Anterior cingulate cortex (tissue), 58 donors: ENCODE data around the gene TNFRSF8.
A peak's percentile ranks its signal among the peaks of the same experiment; 100 is the strongest.

Experiments
- DNase-seq, 58 donors: peaks; one replicate each; lab custom pipeline; 2025; lab: John Stamatoyannopoulos, UW

The TNFRSF8 gene

DNA sequence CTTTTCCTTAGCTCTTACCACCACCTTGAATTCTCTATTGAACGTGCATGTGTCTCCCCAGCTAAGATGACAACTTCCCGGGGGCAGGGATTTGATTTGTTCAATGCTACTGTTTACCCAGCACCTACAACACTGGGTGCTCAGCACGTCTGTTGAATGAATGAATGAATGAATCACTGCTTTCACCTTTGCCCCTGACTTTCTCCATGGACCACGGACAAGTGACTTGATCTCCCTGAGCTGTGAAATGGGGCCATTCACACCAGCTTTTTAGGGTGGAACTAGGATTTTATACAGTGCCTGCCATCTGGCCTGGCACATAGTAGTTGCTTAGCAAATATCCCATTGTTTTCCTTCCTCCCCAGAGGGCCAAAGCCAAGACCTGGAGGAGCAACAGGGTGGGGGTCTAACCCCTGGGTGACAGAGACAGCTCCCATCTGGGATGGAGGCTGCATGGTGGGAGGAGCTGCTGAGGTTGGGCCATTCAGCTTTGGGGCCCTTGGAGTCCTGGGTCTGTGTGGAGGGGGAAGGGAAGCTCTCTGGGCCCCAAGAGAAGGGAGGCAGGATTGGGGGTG is 119.4 kb downstream of the TNFRSF8 start:
- no peak for DNase-seq

DNA sequence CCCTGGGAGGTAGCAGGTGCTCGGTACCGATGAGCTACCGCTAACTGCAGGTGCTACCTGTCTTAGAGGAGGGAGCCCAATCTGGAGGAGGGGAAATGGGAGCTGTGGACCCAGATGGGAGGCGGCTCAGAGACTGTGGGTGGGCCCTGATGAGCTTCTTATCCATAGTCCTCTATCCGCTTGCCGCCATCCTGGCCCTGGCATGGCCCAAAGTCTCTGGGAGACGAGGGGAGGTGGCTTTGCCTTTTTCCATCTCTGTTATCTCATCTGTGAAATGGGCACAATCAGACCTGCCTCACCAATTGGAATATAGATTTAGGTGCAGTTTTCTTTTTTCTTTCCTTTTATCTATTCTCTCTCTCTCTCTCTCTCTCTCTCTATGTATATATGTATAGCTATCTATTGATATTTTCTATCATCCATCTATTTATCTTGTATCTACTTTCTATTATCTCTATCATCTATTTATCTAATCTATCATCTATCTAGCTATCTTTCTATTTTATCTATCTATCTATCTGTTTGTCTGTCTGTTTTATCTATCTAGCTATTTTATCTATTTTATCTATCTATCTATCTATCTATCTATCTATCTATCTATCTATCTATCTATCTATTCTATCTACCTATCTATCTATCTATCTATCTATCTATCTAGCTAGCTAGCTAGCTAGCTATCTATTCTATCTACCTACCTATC is 120.1 kb downstream of the TNFRSF8 start:
- DNase-seq, result no peak

DNA sequence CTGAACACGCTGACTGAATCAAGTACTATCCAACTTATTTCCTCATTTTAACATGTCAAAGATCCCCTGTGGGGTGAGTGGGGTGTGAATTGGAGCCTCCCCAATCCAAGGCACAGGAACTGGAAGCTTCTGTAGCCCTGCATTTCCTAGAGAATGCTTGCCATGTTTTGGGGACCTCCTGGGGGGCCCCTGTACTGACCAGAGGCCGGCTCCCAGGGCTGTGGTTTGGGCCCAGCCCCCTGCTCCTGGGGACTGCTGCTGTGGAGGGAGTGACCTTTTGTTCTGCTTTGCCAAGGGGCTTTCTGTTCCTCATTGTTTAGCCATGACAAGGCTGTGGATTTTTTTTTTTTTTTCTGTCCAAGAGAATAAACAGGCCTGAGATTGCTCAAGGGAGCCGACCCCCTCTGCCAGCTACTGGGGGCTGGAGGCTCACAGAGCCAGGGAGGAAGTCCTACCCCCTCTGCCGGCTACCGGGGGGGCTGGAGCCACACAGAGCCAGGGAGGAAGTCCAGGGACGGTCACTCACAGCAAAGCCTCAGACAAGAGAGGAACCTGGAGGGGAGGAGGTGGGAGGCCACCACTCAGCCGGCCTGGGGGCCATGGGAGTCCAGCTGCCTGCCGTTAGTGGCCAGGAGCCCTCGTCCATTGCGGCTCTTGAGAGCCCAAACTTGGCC is 121.0 kb downstream of the TNFRSF8 start:
- DNase-seq, result peak in 48 of 58 donors; percentile 3 to 69 (median 36)

DNA sequence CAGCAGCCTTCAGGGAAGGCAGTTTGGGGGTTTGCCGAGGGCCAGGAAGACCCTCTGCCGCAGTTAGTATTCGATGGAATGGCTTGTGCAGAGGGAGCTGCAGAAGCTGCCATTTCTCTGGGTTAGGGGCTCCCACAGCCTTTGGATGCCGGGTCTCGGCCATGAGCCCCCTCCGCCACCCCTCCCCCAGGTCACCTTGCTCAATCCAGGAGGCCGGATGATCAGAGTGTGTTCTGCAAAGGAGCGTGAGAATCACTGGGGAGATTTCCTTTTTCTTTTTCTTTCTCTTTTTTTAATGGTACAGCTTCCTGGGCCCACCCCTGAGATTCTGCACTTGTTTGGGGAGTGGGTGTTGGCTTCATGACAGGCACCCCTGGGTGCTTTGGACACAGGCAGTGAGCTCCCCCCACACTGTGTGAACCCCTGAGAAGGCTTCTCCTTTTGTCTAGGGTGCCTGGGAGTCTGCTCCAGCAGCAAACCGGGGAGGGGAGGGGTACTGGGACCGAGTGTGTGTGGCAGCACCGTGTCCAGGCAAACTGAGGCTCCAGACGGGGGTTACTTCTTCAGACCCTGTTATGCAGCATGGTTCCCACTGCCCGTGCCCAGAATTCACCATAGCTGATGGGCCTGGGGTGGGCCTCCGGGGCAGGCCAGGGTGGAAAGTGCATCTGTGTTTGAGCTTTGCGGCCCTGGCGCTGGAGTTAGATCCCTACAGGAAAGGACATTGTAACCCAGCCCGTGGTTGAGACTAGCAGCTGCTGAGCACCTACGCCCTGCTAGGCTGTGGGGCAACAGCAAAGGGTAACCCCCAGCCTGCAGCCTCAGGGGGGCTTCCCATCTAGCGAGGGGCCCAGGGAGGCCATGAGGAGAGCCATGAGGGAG is 122.2 kb downstream of the TNFRSF8 start:
- no peak for DNase-seq

DNA sequence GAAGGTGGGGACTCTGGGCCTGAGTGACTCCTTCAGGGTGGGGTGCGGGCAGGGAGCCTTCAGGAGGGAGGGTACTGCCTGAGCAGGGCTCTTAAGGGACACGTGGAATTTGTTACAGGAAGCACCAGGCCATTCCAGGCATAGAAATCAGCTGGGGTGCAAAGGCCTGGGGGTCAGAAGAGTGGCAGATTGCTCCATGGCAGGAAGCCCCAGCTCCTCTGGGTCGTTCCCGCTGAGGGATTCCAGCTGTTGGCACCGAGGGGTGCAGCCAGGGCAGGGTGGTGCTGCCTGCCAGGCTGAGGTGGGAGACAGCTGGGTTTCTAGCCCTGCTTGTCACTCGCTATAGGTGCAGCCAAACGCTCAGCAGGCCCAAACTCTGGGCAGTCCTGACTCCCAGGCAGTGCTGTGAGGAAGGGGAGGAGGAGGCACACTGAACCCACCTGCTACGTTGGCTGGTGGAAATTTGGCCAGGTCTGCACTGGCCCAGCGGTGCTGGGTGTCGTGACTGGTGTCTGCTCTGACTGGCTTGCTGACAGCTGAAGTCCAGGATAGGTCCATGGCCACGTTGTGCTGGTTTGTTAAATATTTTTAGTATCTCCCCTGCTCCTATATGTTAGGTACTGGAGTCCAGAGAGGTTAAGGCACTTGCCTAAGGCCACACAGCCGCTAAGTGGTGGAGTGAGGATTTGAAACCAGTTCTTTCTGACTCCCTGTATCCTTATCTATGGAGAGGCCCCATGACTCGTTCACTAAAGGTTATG is 123.0 kb downstream of the TNFRSF8 start:
- no peak for DNase-seq

DNA sequence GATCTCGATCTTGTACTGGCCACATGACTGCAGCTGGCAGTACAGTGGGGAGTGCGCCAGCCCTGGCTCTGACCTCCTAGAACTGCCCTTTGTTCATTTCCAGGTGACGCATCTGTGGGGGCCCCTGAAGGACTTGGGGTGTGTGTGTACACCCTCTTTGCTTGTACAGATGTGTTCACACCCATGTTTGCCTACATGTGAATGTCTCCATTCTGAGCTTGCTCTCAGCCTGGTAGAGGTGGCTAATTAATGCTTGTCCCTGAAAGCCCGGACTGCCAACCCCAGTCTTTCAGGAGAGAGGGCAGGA is 123.5 kb downstream of the TNFRSF8 start:
- DNase-seq, result no peak

DNA sequence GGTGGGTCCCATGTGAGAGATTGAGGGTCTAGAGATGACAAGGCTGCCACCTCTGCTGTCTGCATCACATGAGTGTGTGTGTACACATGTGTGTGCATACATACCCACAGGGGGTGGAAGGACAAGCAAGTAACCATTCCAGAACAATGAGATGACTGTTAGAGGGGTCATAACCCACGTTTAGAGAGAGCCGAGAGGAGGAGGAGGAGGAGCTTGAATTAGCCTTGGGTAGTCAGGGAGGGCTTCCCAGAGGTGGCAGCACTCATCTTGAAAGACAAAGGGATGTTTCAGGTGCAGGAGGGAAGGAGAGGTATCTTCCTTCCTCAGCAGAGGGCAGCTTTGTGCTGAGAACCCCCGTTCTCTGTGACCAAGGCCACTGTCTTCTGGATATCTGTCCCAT is 125.0 kb downstream of the TNFRSF8 start:
- DNase-seq, result no peak

DNA sequence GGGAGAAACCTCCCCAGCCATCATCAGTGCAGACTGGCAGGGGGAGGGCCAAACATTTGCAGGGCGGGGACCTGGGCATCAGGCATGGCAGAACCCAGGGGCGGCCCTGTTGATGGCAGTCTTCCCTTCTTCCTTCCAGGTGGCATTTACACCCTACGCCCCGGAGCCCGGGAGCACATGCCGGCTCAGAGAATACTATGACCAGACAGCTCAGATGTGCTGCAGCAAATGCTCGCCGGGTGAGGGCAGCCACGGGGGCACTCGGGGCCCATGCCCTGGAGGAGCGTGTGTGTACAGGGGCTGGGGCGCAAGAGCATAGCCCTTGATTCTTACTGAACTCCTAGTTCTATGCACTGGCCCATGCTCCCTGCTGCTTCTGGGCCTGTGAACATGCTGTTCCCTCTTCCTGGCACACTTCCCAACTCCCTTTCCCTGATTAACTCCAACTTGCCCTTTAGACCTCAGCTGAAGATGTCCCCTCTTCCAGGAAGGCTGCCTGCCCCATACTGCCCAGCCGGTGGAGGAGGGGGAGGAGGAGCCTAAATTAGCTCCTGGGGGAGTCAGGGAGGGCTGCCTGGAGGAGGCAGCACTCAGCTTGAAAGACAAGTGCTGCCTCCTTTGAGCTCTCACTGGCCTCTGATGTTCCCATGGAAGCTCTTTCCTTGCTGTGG is 125.7 kb downstream of the TNFRSF8 start:
- DNase-seq, result no peak

DNA sequence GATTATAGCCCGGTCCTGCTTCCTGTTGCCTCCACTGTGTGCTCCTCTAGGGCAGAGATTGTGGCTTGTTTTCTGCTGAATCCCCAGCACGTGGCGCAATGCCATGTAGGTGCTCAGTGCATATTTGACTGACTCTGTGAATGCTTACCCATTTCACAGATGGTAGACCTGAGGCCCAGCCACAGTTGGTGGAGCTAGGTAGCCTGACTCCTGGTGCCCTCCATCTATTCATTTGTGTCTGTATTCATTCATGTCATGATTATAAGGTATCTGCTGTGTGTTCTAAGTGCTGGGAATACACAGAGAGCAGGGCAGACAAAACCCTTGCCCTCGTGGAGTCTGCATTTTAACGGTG is 126.2 kb downstream of the TNFRSF8 start:
- no peak for DNase-seq

DNA sequence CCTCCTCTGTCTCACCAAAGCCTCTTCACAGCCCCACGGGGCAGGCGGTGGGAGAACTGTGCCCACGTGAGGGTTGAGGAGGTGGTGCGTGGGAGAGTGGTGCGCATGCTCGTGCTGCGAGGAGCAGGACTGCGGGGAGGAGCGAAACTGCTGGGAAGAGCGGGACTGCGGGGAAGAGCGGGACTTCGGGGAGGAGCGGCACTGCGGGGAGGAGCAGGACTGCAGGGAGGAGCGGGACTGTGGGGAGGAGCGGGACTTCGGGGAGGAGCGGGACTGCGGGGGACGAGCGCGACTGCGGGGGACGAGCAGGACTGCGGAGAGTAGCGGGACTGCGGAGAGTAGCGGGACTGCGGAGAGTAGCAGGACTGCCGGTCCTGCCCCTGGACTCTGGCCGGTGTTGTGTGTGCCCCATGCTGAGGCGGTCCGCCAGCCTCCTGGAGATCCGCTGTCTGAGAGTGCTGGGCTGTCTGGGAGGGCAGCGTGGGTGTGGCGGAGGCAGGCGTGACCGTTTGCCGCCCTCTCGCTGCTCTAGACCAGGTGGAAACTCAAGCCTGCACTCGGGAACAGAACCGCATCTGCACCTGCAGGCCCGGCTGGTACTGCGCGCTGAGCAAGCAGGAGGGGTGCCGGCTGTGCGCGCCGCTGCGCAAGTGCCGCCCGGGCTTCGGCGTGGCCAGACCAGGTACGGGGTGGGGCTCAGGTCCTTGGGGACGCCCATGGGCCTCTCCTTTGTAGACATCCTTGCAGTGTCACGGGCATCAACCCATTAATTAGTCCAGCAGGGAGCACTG is 128.3 kb downstream of the TNFRSF8 start:
- DNase-seq, result peak in 1 of 58 donors; percentile 21
